ENCODE measurements around the gene TRIM73. TPM values are rescaled to one million over a fixed set of nuclear protein-coding genes. Genes with fewer than 3 reads are reported as not detected.
"Not testable (repeated sequence)": the region's sequence is repeated elsewhere in the genome, so short reads cannot be mapped to it uniquely, and the experiment has no call there.

The TRIM73 gene
- total and polyA plus RNA-seq, 4 experiments from 2014 or later: 0.15 to 30.5 (median 13.9) TPM

DNA sequence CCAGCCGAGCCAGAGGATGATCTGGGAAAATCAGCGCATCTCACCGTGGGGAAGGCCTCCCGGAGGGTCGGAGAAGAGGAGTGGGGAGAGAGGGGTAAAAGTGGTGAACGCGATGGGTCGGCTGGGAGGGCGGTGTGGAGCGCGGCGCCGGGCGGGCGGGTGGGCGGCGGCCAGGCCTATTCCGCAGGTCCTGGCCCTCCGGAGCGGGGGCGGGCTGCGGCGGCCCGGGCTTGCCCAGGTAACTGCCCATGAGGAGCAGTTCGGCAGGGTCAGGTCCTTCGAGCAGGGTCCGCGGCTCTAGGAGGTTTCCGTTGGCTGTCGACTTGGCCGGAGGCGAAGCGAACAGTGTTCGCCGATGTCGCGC is 46.7 kb downstream of the TRIM73 start:
- H3K9me3 Mint-ChIP-seq; H3K9me3 ChIP-seq (ENCODE audit: control insufficient read depth in 1 of 2, low read length in 2 of 2); POLR2A ChIA-PET (ENCODE audit: partially characterized antibody); CTCF ChIA-PET (ENCODE audit: partially characterized antibody); H3K27me3 Mint-ChIP-seq; H3K4me3 ChIP-seq (ENCODE audit: low read length in 2 of 2); intact Hi-C loops (cut with micrococcal nuclease); H3K27me3 ChIP-seq (ENCODE audit: insufficient read depth, low read length): not testable (repeated sequence)
- Mint-ChIP-seq H3K4me1 (peaks cover 6 to 26% (median 17%) of the 10 kb centered on the region in 4 donors), H3K4me3 (peak overlapping the region; percentile 84 to 93 (median 88)), H3K27ac (peak overlapping the region; percentile 79 to 96 (median 91)), H3K36me3 (peaks cover 25 to 33% of the 10 kb centered on the region in 2 donors)
- Histone ChIP-seq H3K36me3 (ENCODE audit: insufficient read depth, low read length) (peaks cover 29% of the 10 kb centered on the region), H3K27ac (ENCODE audit: low read depth, low read length) (peak overlapping the region; percentile 9), H3K4me1 (ENCODE audit: insufficient read depth, low read length) (peaks cover 12% of the 10 kb centered on the region)
- peak in 1 of 5 donors; percentile 12 for DNase-seq

GRCh38 chr7:75442465-75443111 is 47.2 kb downstream of the TRIM73 start:
- peak overlapping the region; percentile 93 to 99 (median 98) for H3K27ac Mint-ChIP-seq
- intact Hi-C loops (cut with micrococcal nuclease); H3K27me3 Mint-ChIP-seq; H3K27me3 ChIP-seq (ENCODE audit: insufficient read depth, low read length); H3K9me3 Mint-ChIP-seq; CTCF ChIA-PET (ENCODE audit: partially characterized antibody); H3K9me3 ChIP-seq (ENCODE audit: control insufficient read depth in 1 of 2, low read length in 2 of 2); POLR2A ChIA-PET (ENCODE audit: partially characterized antibody): not testable (repeated sequence)
- H3K4me3 ChIP-seq (ENCODE audit: low read length in 2 of 2): peak overlapping the region in 1 of 2 donors; percentile 55
- H3K4me1 ChIP-seq (ENCODE audit: insufficient read depth, low read length): peaks cover 12% of the 10 kb centered on the region
- H3K4me1 Mint-ChIP-seq: peaks cover 6 to 26% (median 17%) of the 10 kb centered on the region in 4 donors
- peaks cover 20 to 29% of the 10 kb centered on the region in 2 donors for H3K36me3 Mint-ChIP-seq
- DNase-seq: peak; percentile 46 to 72 (median 58)
- peak overlapping the region; percentile 61 for H3K27ac ChIP-seq (ENCODE audit: low read depth, low read length)
- peak overlapping the region; percentile 93 to 99 (median 96) for H3K4me3 Mint-ChIP-seq
- H3K36me3 ChIP-seq (ENCODE audit: insufficient read depth, low read length): peaks cover 25% of the 10 kb centered on the region

GRCh38 chr7:75449946-75450345 is 54.5 kb downstream of the TRIM73 start:
- H3K4me1 ChIP-seq (ENCODE audit: insufficient read depth, low read length); H3K36me3 ChIP-seq (ENCODE audit: insufficient read depth, low read length); H3K9me3 ChIP-seq (ENCODE audit: control insufficient read depth in 1 of 2, low read length in 2 of 2); H3K27ac Mint-ChIP-seq; H3K4me3 ChIP-seq (ENCODE audit: low read length in 2 of 2); intact Hi-C loops (cut with micrococcal nuclease); H3K4me1 Mint-ChIP-seq; H3K27ac ChIP-seq (ENCODE audit: low read depth, low read length); CTCF ChIA-PET (ENCODE audit: partially characterized antibody); H3K9me3 Mint-ChIP-seq; POLR2A ChIA-PET (ENCODE audit: partially characterized antibody); H3K27me3 ChIP-seq (ENCODE audit: insufficient read depth, low read length); H3K4me3 Mint-ChIP-seq; DNase-seq; H3K27me3 Mint-ChIP-seq; H3K36me3 Mint-ChIP-seq: not testable (repeated sequence)

DNA sequence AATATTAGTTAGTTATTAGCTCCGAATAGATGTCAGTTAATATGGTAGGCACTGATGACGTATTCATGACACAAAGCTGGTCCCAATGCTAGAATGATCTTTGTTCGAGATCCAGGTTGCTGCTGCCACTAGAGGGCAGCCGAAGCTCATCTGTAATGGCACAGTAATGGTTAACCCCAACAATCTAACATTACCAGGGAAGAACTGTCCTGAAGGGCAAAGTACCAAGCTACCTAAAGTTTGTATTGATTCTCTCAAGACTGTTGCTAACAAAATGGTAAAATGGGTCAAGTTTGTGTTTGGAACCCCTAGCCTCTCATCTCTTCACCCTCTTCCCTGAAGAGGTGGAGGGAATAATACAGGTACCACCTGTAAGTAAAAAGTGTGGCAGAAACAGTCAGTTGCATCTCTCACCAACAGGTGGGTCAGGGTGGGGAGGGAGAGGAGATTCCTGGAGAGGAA is 57.1 kb downstream of the TRIM73 start:
- H3K27me3 ChIP-seq (ENCODE audit: insufficient read depth, low read length); H3K36me3 ChIP-seq (ENCODE audit: insufficient read depth, low read length); H3K4me1 ChIP-seq (ENCODE audit: insufficient read depth, low read length); intact Hi-C loops (cut with micrococcal nuclease); H3K4me3 Mint-ChIP-seq; POLR2A ChIA-PET (ENCODE audit: partially characterized antibody); H3K27ac ChIP-seq (ENCODE audit: low read depth, low read length); H3K36me3 Mint-ChIP-seq; H3K4me3 ChIP-seq (ENCODE audit: low read length in 2 of 2); H3K9me3 Mint-ChIP-seq; H3K9me3 ChIP-seq (ENCODE audit: control insufficient read depth in 1 of 2, low read length in 2 of 2); H3K27ac Mint-ChIP-seq; H3K4me1 Mint-ChIP-seq; H3K27me3 Mint-ChIP-seq: not testable (repeated sequence)
- CTCF ChIA-PET (ENCODE audit: partially characterized antibody): interaction anchor here (1.7 kb wide), 1 partner anchor 309 kb away, joined by 3 read pairs; no protein-coding TSS in a partner anchor
- peak in 3 of 5 donors; percentile 11 to 21 (median 19) for DNase-seq

Other genes with a start within 250 kb of the TRIM73 start
- gene POM121C, start 90.7 kb downstream of the TRIM73 start, total RNA-seq: 10 to 100 TPM; 82.3 to 85.3 TPM
- 10 to 100 TPM in 1 of 2 donors, 1 to 10 TPM in 1; 4.2 to 27.3 TPM for gene POM121C, start 90.7 kb downstream of the TRIM73 start, polyA plus RNA-seq
- under 1 TPM in 1 of 2 experiments, not detected in 1; 0.29 TPM for gene SPDYE5, start 96.7 kb downstream of the TRIM73 start, total RNA-seq
- under 1 TPM in 1 of 2 donors, not detected in 1; 0.56 TPM for gene SPDYE5, start 96.7 kb downstream of the TRIM73 start, polyA plus RNA-seq